Inflammatory macrophage treated with lipopolysaccharide for 1 hour (primary cell): ENCODE measurements around the gene CLEC16A.

Source experiments
- DNase-seq, 2 donors: peaks; one replicate each; pipeline ENCODE4 v3.0.0-alpha.2; 2020 to 2022

Gene CLEC16A

GRCh38 chr16:11183035-11183812 is 238.9 kb downstream of the CLEC16A start:
- DNase-seq = peak; percentile 44 to 73

- DNase-seq = no peak
Measured at GRCh38 chr16:11183951-11184350, 239.6 kb downstream of the CLEC16A start.

DNA sequence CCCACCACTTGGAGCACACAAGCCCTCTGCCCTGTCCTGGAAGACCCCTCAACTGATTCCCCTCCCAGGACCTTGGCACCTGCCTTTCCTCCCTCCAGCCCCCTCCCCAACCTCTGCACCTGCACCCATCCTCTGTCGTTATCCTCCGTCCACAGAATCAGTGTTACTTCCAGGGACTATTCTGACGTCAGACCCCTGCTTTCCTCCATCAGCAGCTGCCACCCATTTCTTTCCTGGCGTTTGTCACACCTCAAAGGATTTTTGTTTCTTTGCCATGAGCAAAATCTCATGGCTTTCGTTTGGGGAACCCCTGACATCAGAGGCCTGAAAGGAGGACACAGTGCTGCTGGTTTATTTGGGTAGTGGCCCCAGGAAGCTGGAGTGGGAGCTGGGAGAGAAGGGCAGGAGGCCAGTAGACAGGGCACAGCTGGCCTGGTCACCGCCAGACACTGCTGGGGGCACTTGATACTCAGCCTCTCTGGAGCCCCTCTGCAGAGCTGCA is 243.2 kb downstream of the CLEC16A start:
- no peak for DNase-seq

DNA sequence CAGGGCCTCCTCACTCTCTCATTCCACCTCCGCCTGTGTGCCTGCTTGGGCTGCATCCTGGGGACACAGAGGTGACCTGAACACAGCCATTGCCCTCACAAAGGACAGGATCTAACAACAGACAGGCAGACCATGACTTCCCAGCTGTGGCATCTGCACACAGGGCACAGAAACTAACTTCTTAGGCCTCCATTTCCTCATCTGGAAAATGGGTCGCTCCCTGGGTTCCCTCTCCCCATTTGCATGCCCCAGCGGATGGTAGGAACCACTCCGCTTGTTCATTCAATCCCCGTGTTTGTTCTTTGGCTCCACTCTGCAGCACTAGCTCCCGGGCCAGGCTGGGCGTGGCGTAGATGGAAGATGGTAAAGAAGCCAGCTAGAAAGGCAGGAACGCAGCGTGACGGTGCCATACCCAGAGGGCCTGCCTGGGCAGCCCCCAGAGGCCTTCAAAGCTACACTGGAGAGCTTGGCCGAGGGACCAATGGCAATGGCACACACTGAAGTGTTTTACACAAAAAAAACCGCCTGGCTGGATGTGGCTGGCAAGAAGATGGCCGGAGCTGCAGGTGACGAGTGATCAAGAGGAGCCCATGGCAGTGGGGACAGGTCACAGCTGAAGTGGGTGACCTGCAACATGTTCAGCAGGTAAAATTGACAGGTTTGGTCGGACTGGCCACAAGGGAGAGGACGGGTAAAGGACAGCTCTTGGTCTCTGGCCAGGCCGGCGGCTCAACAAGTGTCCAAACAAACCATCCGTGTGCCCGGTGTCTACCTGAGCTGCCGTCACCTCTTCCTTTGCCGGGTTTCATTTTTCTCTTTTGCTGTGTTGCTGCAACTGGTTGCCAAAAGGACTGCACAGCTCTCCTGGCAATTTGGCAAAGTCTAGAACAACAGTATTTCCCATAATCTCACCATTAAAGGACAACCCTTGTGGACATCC is 244.7 kb downstream of the CLEC16A start:
- no peak for DNase-seq

DNA sequence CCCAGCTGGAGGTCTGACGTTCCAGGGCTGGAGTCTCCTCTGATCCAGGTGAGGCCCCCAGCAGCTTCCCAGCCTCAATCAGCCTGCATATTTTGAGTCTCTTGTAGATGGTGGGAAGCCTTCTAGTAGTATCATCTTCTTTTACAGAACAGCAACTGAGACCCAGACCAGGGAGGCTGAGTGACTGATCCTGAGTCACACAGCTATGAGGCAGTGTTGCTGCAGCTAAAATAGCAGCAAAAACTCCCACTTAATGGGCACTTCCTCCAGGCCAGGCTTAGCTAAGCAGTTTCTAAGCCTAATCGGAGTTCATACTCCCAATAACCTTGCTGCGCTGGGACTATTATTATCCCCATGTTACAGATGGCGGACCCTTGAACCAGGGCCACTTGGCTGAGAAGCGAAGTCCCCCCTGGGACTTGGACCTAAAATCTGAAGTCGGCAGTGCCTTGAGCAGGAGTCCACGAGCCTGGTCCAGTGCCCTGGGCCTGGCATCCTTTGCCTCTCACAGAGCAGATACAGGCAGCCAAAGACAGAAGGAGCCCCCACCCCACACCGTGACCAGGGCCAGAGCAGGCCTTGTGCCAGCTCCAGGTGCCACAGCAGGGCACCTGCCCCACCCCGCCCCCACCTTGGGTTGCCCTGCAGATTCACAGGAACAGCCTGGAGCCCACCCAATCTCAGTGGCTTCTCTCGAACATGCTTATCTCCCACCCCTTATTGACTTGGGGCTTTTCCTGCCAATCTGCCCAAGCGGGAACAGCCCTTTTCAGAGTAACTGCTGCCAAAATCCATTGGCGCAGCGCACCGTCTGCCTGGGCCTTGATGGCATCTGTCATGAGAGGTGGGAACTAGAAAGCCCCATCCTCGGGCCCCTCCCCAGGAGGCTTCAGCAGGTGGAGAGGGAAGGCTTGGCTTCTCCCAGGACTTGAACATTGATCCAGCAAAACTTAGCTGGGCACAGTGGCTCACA is 246.5 kb downstream of the CLEC16A start:
- DNase-seq = peak; percentile 80 to 85

GRCh38 chr16:11191665-11192064 is 247.3 kb downstream of the CLEC16A start:
- no peak for DNase-seq

DNA sequence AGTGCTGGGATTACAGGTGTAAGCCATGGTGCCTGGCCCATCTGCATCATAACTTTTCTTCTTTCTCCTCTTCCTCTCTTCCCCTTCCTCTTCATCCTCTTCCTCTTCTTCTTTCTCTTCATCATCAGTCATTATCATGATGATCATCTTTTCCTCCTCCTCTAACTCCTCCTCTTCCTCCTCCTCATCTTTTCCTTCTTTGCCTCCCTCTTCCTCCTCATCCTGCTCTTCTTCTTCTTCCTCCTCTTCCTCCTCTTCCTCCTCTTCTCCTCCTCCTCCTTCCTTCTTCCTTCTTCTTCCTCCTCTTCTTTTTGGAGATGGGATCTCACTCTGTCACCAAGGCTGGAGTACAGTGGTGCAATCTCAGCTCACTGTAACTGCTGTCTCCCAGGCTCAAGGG is 249.1 kb downstream of the CLEC16A start:
- DNase-seq = no peak

DNA sequence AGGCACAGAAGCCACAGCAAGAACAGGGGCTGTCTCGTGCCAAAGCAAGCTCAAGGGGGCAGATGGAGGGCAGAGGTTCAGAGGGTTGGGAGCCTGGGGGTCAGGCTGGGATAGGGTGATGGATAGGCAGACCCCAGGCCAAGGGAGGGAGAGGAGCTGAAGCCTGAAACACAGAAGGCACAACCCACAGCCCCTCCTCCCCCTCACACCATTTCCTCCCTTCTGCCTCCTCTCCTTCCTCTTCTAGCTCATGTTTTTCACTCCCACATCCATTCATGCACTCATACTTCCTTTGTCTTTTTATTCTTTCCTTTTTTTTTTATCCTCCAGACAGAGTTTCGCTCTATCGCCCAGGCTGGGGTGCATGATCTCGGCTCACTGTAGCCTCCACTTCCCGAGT is 250.5 kb downstream of the CLEC16A start:
- no peak for DNase-seq

GRCh38 chr16:11196286-11196828 is 252.0 kb downstream of the CLEC16A start:
- DNase-seq = no peak

GRCh38 chr16:11198375-11198774 is 254.0 kb downstream of the CLEC16A start:
- no peak for DNase-seq

GRCh38 chr16:11198828-11199227 is 254.5 kb downstream of the CLEC16A start:
- DNase-seq = no peak

DNA sequence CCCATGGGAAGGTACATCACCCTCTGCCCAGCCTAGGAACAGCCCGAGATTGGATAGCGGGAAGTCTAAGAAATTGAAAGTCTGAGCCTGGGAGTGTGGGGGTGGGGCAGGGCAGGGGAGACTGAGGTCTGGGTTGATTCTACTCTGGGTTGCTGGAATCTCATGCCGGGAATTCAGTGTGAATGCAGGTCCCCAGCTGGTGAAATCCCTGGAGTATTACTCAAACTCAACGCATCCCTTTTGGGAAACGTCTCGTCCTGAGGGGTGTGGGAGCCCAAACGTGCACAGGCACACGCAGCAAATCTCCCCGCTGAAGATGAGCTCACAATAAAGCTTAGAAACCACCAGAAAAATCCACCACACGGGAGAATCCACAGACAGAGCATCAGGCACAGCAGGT is 256.2 kb downstream of the CLEC16A start:
- no peak for DNase-seq

DNA sequence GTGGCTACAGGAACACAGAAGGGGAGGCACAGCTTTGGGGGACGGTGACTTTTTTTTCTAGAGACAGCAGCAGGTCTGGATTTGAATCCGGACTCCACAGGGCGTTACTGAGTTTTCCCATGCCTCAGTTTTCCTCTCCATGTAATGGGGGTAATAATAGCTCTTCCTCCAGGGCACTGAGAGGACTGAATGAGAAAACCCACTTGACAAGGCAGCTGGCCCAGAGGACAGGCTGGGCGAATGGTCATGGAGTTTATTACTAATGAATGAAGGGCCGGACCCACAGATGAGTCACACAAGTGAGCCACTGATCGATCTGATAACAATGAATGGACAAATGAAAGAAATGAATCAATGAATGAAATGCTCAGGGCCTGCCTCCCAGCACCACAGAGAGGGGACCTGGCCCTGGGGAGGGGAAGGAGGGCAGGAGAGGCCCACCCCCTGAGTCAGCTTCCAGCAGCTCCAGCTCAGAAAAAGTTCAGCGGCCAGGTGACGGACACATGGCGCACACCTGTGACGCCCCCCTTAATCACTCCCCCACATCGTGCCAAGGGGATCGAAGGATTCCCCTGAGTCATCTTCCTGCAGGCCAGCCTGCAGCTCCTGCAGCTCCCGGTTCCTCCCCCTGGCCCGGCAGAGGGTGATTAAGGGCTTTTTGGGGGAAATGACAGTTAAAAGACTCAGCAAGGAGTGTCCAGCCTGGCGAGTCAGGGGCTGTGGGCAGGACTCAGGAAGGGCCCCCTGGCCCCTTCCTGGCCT is 257.3 kb downstream of the CLEC16A start:
- DNase-seq = peak; percentile 68 to 69

DNA sequence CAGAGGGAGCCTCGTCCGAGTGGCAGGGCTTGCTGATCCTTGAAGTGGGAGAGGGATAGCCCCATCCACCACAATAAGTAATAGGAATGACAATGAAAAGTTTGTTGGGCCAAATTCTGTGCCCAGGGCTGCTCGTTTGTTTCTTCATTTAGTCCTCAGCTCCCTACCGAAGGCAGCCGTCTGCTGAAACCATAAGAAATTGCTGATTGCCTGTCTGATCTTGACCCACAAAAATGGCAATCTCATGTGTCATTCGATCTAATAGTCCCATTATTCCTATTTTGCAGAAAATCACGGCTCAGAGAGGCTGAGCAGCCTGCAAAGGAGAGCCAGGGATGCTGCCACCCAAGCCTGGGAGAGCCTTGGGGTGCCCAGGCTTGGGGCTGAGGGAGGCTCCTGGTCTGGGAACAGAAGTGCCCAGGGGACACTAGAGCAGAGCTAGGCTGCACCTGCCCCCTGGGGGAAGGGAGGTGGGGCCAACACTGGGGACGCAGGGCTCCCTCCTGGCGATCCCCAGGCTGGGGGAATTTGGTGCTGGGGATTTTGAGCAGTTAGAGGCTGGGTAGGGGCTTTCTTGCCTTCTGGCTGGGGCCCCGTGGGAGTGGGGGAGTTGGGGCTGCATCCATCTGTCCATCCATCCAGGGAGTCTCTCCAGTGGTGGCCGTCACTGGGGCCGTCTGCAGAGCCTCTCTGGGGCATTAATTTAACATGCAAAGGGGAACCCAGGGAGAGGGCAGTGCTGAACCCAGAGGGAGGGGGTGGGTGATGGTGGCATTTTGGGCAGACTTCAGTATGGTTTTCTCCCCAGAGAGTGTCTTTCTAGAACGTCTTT is 258.1 kb downstream of the CLEC16A start:
- DNase-seq = no peak

DNA sequence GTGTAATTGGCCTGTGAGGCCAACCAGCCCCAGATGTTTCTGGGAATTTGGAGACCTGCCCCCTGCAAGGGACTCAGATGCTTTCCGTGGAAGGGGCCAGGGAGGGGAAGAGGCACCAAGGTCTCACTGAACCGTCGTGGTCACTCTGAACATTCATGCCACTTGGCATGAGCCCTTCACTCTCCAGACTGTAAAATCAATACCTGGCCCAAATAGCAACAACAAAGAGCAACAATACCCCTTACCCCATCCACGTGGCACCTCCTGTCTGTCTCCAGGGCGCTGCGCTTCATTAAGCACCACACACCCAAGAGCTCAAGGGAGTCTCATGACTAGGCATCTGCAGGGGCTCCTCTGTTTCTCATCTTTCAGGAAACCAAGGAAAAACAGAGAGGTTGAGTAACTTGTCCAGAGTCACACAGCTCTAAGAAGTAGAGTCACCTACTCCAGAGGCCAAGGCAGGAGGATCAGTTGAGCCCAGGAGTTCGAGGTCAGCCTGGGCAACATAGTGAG is 258.8 kb downstream of the CLEC16A start:
- no peak for DNase-seq

GRCh38 chr16:11204513-11205047 is 260.2 kb downstream of the CLEC16A start:
- DNase-seq = no peak

DNA sequence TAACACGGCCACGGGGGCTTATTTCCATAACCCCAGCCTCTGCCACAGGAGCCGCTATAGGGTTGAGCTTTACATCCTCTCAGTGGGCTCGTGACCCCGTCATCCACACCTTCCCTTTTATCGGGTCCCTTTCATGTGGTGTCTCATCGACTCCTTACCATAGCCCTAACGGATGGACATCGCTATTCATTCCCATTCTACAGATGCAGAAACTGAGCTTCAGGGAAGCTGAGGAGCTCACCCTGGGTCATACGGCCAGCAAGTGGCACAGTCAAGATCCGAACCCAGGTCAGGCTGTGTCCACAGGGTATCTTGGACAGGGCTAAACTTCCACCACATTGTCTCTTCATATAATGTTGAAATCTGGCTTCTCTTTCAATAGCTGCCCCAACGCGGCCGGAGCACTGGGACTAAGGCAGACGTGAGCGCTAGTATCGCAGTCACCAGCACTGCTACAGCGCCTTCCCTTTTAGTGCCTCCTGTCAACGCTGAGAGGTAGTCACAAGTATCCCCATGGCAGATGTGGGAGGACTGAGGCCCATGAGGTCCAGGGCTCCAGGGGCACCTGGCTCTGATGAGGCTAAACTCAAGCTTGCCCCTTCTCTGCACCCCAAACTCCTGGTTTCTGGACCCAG is 260.8 kb downstream of the CLEC16A start:
- no peak for DNase-seq

GRCh38 chr16:11205754-11206581 is 261.6 kb downstream of the CLEC16A start:
- DNase-seq = peak; percentile 90 to 92
